IPS DF 6.9 (cell line): ENCODE data around the gene POM121.
A peak's percentile ranks its signal among the peaks of the same experiment; 100 is the strongest.
"Not testable (repeated sequence)": the region's sequence is repeated elsewhere in the genome, so short reads cannot be mapped to it uniquely, and the experiment has no call there.

Experiments
- DNase-seq: peaks from one replicate; pipeline ENCODE4 v3.0.0-alpha.2; 2013; ENCODE audit warnings: low read depth, low spot score
- H3K27ac ChIP-seq: one replicate; pipeline ENCODE4 v1.5.1; 2013; ENCODE audit warnings: low read length, control low read depth
- H3K27me3 ChIP-seq: 2 replicates; pipeline ENCODE4 v1.6.1; 2013; ENCODE audit warnings: mild to moderate bottlenecking, low read length; ENCODE audit not compliant: control insufficient read depth, insufficient read depth
- H3K36me3 ChIP-seq: 2 replicates; pipeline ENCODE4 v1.6.1; 2013; ENCODE audit warnings: low read length; ENCODE audit not compliant: control insufficient read depth, insufficient read depth
- H3K4me1 ChIP-seq: 2 replicates; pipeline ENCODE4 v1.6.1; 2013; ENCODE audit warnings: low read length; ENCODE audit not compliant: control insufficient read depth, insufficient read depth
- H3K4me3 ChIP-seq: 2 replicates; pipeline ENCODE4 v1.5.1; 2013; ENCODE audit warnings: mild to moderate bottlenecking, low read length
- H3K9me3 ChIP-seq: 2 replicates; pipeline ENCODE4 v1.6.1; 2013; ENCODE audit warnings: low read length, inconsistent platforms; ENCODE audit not compliant: control insufficient read depth, insufficient read depth
- WGBS: extraction: QIAGEN DNeasy Blood & Tissue Kit; methylation state at CpG from one replicate; pipeline ENCODE4 v1.1.7; 2013; ENCODE audit warnings: mixed read lengths, missing lambda C conversion rate; ENCODE audit not compliant: insufficient read length, insufficient coverage; 5-methylcytosine and 5-hydroxymethylcytosine counted together

Gene POM121

DNA sequence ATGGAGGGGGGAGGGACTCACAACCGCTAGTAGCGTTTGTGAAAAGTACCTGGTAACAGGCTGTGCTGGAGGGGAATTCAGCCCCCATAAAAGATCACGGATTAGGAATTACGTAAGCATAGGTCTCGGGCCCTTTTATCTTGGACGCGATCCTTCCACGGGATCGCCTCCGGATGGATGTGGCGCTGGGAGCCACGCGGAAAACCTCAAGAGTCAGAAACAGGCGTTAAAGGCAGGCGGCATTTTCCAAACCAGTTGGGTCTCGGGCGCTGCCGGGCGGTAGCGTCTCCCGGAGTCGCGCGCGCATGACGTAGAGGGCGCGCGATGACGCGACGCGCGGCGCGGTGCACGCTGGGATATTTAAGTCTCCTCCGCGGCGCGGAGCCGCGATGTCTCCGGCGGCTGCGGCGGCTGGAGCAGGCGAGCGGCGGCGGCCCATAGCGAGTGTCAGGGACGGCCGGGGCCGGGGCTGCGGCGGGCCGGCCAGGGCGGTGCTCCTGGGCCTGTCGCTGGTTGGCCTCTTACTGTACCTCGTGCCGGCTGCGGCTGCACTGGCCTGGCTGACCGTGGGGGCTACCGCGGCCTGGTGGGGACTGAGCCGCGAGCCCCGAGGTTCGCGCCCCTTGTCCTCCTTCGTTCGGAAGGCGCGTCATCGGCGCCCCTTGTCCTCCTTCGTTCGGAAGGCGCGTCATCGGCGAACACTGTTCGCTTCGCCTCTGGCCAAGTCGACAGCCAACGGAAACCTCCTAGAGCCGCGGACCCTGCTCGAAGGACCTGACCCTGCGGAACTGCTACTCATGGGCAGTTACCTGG lies at the start of gene POM121:
Gene POM121 (plus strand): TSS at position 363 of the 813 bp plus-strand sequence. CDS start 27 bp downstream, at position 390.
- no CpG with 5 or more reads among the region's 91 CpGs for WGBS
- Histone ChIP-seq H3K9me3 (no peaks in the 10 kb centered on the region), H3K27ac (no peak within 1 kb of the TSS), H3K36me3 (peaks cover 5% of the 10 kb centered on the region; the same call in 1 of the 2 replicates), H3K27me3 (no peaks in the 10 kb centered on the region), H3K4me3 (peak within 1 kb of the TSS; percentile 98; the same call in 1 of the 2 replicates), H3K4me1 (no peaks in the 10 kb centered on the region)
- peak; percentile 66 for DNase-seq

- H3K9me3 ChIP-seq, H3K4me1 ChIP-seq, H3K27me3 ChIP-seq, H3K36me3 ChIP-seq, H3K27ac ChIP-seq: not testable (repeated sequence)
- H3K4me3 ChIP-seq: peak overlapping the region; percentile 50; the same call in 1 of the 2 replicates
- DNase-seq: peak; percentile 63
- no CpG with 5 or more reads among the region's 59 CpGs for WGBS
Observed at GRCh38 chr7:72879079-72879736, 45.7 kb upstream of the POM121 start.

DNA sequence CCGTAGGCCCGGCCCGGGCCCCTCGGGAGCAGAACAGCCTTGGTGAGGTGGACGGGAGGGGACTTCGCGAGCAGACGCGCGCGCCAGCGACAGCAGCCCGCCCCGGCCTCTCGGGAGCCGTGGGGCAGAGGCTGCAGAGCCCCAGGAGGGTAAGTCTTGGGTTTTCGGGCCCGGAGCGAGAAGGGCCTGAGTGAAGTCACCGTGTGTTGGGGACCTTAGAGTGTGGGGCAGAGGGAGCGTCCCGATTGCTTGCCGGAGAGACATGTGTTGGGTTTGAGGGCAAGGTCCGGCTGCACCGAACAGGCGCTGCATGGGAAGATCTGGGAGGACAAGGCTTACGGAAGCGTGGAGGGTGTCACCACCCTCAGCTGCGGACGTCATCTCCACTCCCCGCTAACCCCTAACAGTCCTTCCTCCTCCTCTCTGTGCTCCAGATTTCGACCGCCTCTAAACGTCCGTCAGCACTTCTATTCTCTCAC lies 45.1 kb upstream of the POM121 start:
- not testable (repeated sequence) for H3K27ac ChIP-seq
- DNase-seq: peak; percentile 7
- WGBS: no CpG with 5 or more reads among the region's 35 CpGs

DNA sequence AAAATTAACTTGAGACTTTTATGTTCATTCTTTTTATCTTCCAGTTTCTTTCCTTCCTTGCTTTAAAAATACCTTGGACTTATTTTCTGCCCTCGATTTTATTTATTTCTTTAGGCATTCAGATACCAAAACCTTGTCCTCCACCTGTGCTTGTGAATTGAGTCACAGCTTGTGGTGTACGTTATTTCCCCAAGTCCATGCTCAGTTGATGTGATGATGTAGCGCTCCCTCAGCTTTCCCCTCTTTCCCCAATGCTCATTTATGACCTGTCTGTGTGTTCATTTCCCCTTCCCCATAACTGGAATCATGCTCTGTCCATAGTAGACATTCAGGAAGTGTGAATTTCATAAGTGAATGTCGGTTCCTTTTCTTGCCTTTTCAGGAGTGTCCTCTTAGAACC lies 33.1 kb upstream of the POM121 start:
- H3K4me3 ChIP-seq, H3K4me1 ChIP-seq, H3K27ac ChIP-seq, H3K36me3 ChIP-seq, DNase-seq, H3K9me3 ChIP-seq, H3K27me3 ChIP-seq: not testable (repeated sequence)
- no CpG with 5 or more reads among the region's 4 CpGs for WGBS

More for the DNA sequence above, 45.1 kb upstream of the POM121 start:
- not testable (repeated sequence) for H3K27me3 ChIP-seq, H3K4me1 ChIP-seq, H3K9me3 ChIP-seq, H3K36me3 ChIP-seq
- peak overlapping the region; percentile 50; the same call in 1 of the 2 replicates for H3K4me3 ChIP-seq

DNA sequence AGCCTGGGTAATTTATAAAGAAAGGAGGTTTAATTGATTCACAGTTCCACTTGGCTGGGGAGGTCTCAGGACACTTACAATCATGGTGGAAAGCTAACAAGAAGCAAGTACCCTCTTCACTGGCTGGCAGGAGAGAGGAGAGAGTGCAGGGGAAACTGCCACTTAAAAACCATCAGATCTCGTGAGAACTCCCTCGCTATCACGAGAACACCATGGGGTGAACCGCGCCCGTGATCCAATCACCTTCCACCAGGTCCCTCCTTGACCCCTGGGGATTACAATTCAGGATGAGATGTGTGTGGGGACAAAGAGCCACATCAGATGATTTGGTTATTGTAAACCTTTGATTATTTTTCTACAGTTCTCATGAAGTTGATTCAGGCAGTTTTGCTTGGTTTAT lies 20.2 kb upstream of the POM121 start:
- not testable (repeated sequence) for H3K4me1 ChIP-seq, H3K4me3 ChIP-seq, H3K27ac ChIP-seq, H3K36me3 ChIP-seq, H3K9me3 ChIP-seq, H3K27me3 ChIP-seq, DNase-seq
- no CpG with 5 or more reads among the region's 6 CpGs for WGBS

DNA sequence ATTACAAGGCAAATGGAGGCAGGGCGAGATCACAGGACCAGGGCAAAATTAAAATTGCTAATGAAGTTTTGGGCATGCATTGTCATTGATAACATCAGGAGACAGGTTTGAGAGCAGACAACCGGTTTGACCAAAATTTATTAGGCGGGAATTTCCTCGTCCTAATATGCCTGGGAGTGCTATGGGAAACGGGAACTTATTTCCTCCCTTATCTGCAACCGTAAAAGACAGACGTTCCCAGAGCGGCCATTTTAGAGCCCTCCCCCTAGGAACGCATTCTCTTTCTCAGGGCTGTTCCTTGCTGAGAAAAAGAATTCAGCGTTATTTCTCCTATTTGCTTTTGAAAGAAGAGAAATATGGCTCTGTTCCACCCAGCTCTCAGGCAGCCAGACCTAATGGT lies 16.5 kb upstream of the POM121 start:
- not testable (repeated sequence) for H3K27ac ChIP-seq, H3K27me3 ChIP-seq, H3K9me3 ChIP-seq, H3K36me3 ChIP-seq, H3K4me1 ChIP-seq, DNase-seq, H3K4me3 ChIP-seq
- WGBS: no CpG with 5 or more reads among the region's 10 CpGs

DNA sequence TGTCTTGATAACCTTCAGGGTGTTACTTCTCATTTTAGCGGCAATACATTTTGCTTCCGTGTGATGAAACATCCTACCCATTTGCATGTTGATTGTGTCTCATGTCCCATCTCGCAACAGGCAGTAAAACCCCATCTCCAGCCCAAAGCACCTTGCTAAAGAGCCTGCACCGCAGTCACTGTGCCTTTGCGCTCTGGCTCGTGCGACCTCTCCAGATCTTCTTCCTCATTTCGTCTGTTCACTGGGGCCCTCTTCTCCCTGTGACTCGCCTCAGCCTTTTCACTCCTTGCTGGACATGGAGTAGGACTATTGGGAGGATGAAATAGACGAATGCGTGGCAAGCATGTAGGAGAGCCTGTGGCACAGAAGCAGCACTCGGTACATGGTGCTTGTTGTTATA lies 13.5 kb upstream of the POM121 start:
- H3K27ac ChIP-seq, H3K36me3 ChIP-seq, H3K27me3 ChIP-seq, H3K4me3 ChIP-seq, H3K4me1 ChIP-seq, DNase-seq, H3K9me3 ChIP-seq: not testable (repeated sequence)
- whole genome bisulfite sequencing: no CpG with 5 or more reads among the region's 12 CpGs

- not testable (repeated sequence) for DNase-seq, H3K27me3 ChIP-seq, H3K4me3 ChIP-seq, H3K36me3 ChIP-seq, H3K27ac ChIP-seq, H3K4me1 ChIP-seq, H3K9me3 ChIP-seq
- WGBS: no CpG with 5 or more reads among the region's 10 CpGs
Observed at GRCh38 chr7:72913750-72914149, 11.1 kb upstream of the POM121 start.

- not testable (repeated sequence) for H3K36me3 ChIP-seq, H3K4me3 ChIP-seq, DNase-seq, H3K4me1 ChIP-seq, H3K9me3 ChIP-seq, H3K27ac ChIP-seq, H3K27me3 ChIP-seq
- WGBS: no CpG with 5 or more reads among the region's 9 CpGs
Observed at GRCh38 chr7:72914756-72915525, 10.0 kb upstream of the POM121 start.

GRCh38 chr7:72919256-72919775 lies 5.6 kb upstream of the POM121 start:
- H3K36me3 ChIP-seq: no peaks in the 10 kb centered on the region
- H3K4me1 ChIP-seq: no peaks in the 10 kb centered on the region
- WGBS: no CpG with 5 or more reads among the region's 4 CpGs
- H3K27ac ChIP-seq: no peak overlapping the region
- H3K27me3 ChIP-seq: no peaks in the 10 kb centered on the region
- DNase-seq: no peak
- no peaks in the 10 kb centered on the region for H3K9me3 ChIP-seq
- no peak overlapping the region for H3K4me3 ChIP-seq
